GM12891 (cell line): ENCODE measurements around the gene LHX3.
"Not testable (repeated sequence)": the region's sequence is repeated elsewhere in the genome, so short reads cannot be mapped to it uniquely, and the experiment has no call there.

ENCODE experiments used
- DNase-seq: peaks from one replicate; pipeline ENCODE4 v3.0.0; 2011; ENCODE audit warnings: low spot score; ENCODE audit not compliant: insufficient read length
- FAIRE-seq: peaks from 2 replicates; lab custom pipeline; 2011; peaks lifted over from hg19 to GRCh38; lab: Jason Lieb, UNC
- PAX5 ChIP-seq: IDR thresholded peaks from 2 replicates; pipeline ENCODE4 v1.6.1; 2011; ENCODE audit warnings: low read length, moderate library complexity, mild to moderate bottlenecking; ENCODE audit not compliant: insufficient read depth, severe bottlenecking
- POLR2A ChIP-seq: IDR thresholded peaks from 2 replicates; pipeline ENCODE4 v1.6.1; 2011; ENCODE audit warnings: low read depth, low read length, control low read depth
- POLR2AphosphoS5 ChIP-seq: IDR thresholded peaks from 2 replicates; pipeline ENCODE4 v1.6.1; 2011; ENCODE audit warnings: low read depth, low read length, control low read depth
- POU2F2 ChIP-seq: IDR thresholded peaks from 2 replicates; pipeline ENCODE4 v1.6.1; 2011; ENCODE audit warnings: low read depth, mild to moderate bottlenecking, control low read depth, low read length, moderate library complexity
- SPI1 ChIP-seq: IDR thresholded peaks from 2 replicates; pipeline ENCODE4 v1.6.1; 2011; ENCODE audit warnings: low read depth, low read length, control low read depth
- TAF1 ChIP-seq: IDR thresholded peaks from 2 replicates; pipeline ENCODE4 v1.6.1; 2011; ENCODE audit warnings: low read depth, low read length, control low read depth

Gene LHX3

DNA sequence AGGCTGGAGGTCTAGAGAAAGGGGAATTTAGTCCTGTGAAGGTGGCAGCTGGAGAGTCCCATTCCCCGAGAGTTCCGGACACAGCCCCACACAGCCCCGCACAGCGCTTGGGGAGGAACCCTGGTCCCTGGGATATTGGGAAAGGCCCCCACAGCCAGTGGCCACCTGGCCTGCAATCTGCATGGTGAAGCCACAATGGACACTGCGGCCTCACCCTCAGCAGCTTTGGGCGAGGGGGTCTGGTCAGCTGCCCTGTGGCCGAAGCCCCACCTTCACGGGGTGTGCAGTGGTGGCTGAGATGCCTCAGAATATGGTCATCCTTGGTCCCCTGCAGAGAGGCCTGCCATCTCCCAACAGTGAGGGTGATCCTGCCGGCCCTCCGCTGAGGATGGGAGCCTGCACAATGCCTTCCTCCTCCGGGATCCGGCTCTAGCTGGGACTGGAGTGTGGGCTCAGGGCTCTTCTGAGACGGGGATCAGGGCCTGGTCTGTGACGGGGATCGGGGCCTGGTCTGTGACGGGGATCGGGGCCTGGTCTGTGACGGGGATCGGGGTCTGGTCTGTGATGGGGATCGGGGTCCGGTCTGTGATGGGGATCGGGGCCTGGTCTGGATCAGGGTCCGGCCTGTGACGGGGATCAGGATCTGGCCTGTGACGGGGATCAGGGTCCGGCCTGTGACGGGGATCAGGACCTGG, 52.9 kb downstream of the LHX3 start:
- DNase-seq (no peak), FAIRE-seq (no peak)
- no peak for TF ChIP-seq POLR2A
- no peak for TF ChIP-seq SPI1
- no peak for TF ChIP-seq POU2F2
- no peak for TF ChIP-seq PAX5
- no peak for TF ChIP-seq POLR2AphosphoS5
- no peak for TF ChIP-seq TAF1

GRCh38 chr9:136151214-136151804, 53.6 kb downstream of the LHX3 start:
- FAIRE-seq (no peak), DNase-seq (no peak)
- peak; percentile 39; the same call in 1 of the 2 replicates for TF ChIP-seq POU2F2
- TF ChIP-seq POLR2A = no peak
- TF ChIP-seq PAX5 = no peak
- no peak for TF ChIP-seq POLR2AphosphoS5
- no peak for TF ChIP-seq TAF1
- no peak for TF ChIP-seq SPI1

- not testable (repeated sequence) for DNase-seq, FAIRE-seq
Measured at GRCh38 chr9:136150664-136151213, 54.2 kb downstream of the LHX3 start.

- no peak for FAIRE-seq
- no peak for TF ChIP-seq PAX5
- TF ChIP-seq TAF1 = no peak
- no peak for TF ChIP-seq SPI1
- no peak for TF ChIP-seq POU2F2
- TF ChIP-seq POLR2AphosphoS5 = no peak
- TF ChIP-seq POLR2A = no peak
- DNase-seq = no peak
Measured at GRCh38 chr9:136149853-136150252, 55.1 kb downstream of the LHX3 start.

DNA sequence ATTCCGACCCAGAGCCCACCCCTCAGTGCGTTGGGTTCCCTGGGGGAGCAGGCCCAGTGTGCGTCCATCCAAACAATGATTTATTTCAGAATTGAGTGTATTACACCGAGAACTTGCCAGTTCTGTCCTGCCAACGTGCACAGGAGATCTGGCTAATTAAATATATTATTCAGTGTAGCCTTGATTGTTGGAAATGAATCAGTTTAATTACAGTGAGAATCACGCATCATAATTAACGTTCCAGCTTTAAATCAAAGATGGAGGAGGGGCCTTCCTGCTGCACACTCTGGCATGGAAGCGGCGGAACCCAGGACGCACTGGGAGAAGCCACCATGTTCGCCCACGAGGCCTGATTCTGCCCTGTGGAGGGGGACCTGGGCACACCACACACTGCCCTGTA, 55.6 kb downstream of the LHX3 start:
- DNase-seq (no peak), FAIRE-seq (no peak)
- TF ChIP-seq POU2F2 = no peak
- no peak for TF ChIP-seq TAF1
- TF ChIP-seq SPI1 = no peak
- no peak for TF ChIP-seq POLR2AphosphoS5

GRCh38 chr9:136148766-136149165, 56.2 kb downstream of the LHX3 start:
- no peak for TF ChIP-seq SPI1
- TF ChIP-seq PAX5 = no peak
- no peak for TF ChIP-seq POU2F2
- no peak for TF ChIP-seq POLR2A
- TF ChIP-seq POLR2AphosphoS5 = no peak
- no peak for TF ChIP-seq TAF1
- DNase-seq (no peak), FAIRE-seq (no peak)

DNA sequence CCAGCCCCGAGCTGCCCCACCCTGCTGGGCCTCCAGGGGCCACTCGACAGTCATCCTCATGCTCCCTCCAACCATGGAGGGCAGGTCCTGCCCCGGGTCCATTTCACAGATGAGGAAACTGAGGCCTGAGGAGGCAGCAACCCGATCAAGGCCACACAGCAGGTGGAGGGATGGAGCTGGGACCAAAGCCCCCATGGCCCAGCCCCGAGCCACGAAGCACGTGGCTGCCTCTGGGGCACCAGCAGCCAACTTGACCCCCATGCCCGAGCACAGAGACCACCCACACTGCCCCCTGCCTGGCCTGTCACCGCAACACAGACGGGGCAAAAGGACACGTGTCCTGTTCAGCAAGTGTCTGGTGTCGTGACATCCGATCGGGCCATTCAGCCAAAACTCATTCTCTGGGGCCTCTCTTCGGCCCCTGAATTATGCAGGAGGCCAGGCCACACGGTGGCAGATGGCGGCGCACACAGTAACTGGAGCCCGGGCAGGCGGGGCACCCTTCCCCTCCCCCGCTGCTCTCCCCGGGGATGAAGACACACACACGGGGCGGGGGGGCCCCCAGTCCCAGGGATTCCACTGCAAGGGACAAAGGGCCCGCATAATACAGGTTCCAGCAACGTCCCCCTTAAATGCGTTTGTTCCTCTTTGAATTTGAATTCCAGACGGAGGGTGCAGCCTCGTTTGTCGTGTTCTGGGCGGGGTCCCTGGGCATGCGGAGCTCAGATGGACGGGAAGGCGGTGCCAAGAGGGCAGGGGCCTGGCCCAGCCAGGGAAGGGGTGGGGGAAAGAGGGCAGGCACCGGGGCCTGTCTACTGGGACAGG, 56.8 kb downstream of the LHX3 start:
- no peak for TF ChIP-seq SPI1
- TF ChIP-seq POU2F2 = no peak
- no peak for TF ChIP-seq POLR2AphosphoS5
- TF ChIP-seq POLR2A = no peak
- no peak for TF ChIP-seq TAF1
- TF ChIP-seq PAX5 = no peak
- FAIRE-seq (no peak), DNase-seq (no peak)

GRCh38 chr9:136147038-136147889, 57.7 kb downstream of the LHX3 start:
- DNase-seq = no peak
- TF ChIP-seq POLR2AphosphoS5 (no peak), POLR2A (no peak), POU2F2 (no peak), TAF1 (no peak), SPI1 (no peak), PAX5 (no peak)
- FAIRE-seq = no peak
